T-helper 1 cell treated with Interleukin-12 subunit alpha and Interleukin-12 subunit beta and Interleukin-4 antibody, amounts not matched to agents 30 μg/mL and 1 μg/mL, for 36 hours (primary cell): ENCODE results near the gene LRRC37A2.
"Not testable (repeated sequence)": the region's sequence is repeated elsewhere in the genome, so short reads cannot be mapped to it uniquely, and the experiment has no call there.

Experiments used
- H3K27ac Mint-ChIP-seq: one replicate; pipeline ENCODE4 v1.8.0; 2021; ENCODE audit warnings: mild to moderate bottlenecking, mixed read lengths
- H3K27me3 Mint-ChIP-seq: one replicate; pipeline ENCODE4 v1.8.0; 2021; ENCODE audit warnings: low read depth, mixed read lengths
- H3K36me3 Mint-ChIP-seq: one replicate; pipeline ENCODE4 v1.8.0; 2021; ENCODE audit warnings: low read depth, mixed read lengths
- H3K4me1 Mint-ChIP-seq: one replicate; pipeline ENCODE4 v1.8.0; 2021; ENCODE audit warnings: low read depth, mixed read lengths
- H3K4me3 Mint-ChIP-seq: one replicate; pipeline ENCODE4 v1.8.0; 2021; ENCODE audit warnings: mild to moderate bottlenecking, moderate library complexity, mixed read lengths
- H3K9me3 Mint-ChIP-seq: one replicate; pipeline ENCODE4 v1.8.0; 2021; ENCODE audit warnings: mixed read lengths

Gene LRRC37A2

DNA sequence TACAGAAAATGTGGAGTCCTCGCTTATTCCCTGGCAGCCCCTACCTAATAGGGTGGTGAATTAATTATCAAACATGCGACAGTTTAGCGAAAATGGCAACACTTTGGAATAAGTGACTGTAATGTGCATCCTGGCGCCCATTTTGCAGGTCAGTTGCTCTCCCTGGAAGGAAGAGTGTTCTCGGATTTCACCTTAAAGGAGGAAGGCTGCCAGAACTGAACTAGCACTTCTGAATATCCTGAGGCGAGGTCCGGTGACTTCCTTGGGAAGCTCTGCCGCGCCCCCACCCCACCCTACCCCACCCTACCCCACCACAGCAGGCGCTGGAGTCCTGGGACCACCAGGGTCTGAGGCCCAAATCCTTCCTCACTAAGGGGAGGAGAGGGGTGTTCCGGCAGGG is at the start of gene LRRC37A2:
Gene LRRC37A2, plus strand, starts transcription at position 301 of the 400 bp plus-strand sequence. CDS start 245 bp downstream, outside the sequence.
- not testable (repeated sequence) for H3K9me3 Mint-ChIP-seq, H3K36me3 Mint-ChIP-seq, H3K27me3 Mint-ChIP-seq, H3K4me3 Mint-ChIP-seq, H3K27ac Mint-ChIP-seq, H3K4me1 Mint-ChIP-seq

DNA sequence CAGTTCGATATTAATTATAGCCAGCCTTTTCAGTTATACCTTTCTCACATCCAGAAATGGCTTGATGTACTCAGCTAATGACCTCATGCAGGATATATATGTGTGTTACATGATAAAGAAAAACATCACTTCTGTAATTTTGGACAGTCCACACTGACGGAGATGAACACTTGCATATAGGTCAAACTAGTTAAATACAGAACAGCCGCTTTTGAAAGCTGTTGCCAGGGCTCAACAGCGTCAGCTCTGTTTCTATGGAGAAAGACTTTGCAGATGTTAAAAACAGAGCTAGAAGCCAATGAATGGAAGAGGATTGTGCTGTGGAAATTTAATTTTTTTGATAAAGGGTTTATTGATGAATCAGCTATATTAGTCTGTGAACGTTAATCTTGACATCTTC is 44.6 kb upstream of the LRRC37A2 start:
- H3K4me1 Mint-ChIP-seq, H3K9me3 Mint-ChIP-seq, H3K36me3 Mint-ChIP-seq, H3K27me3 Mint-ChIP-seq, H3K4me3 Mint-ChIP-seq, H3K27ac Mint-ChIP-seq: not testable (repeated sequence)

DNA sequence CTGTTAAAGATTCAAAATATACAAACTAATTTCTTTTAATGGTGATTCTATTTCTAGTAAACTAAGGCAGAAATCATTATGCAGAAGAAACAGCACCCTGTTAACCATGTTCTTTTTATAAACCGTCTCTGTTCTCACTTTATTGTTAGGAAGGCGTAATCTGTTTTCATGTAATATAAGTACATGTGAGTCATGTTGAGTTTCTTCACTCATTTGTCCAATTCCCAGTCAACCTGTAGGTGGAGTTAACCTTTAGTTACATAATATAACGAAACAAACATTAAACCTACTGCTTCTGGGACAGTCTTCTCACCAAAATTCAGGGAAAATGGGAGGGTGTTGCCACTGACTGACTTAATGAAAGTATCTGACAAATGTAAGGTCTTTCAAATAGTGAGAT is 37.8 kb upstream of the LRRC37A2 start:
- H3K36me3 Mint-ChIP-seq, H3K27ac Mint-ChIP-seq, H3K9me3 Mint-ChIP-seq, H3K4me1 Mint-ChIP-seq, H3K27me3 Mint-ChIP-seq, H3K4me3 Mint-ChIP-seq: not testable (repeated sequence)

- not testable (repeated sequence) for H3K27me3 Mint-ChIP-seq, H3K9me3 Mint-ChIP-seq, H3K27ac Mint-ChIP-seq, H3K4me1 Mint-ChIP-seq, H3K4me3 Mint-ChIP-seq, H3K36me3 Mint-ChIP-seq
Measured at GRCh38 chr17:46475583-46475982, 36.7 kb upstream of the LRRC37A2 start.

DNA sequence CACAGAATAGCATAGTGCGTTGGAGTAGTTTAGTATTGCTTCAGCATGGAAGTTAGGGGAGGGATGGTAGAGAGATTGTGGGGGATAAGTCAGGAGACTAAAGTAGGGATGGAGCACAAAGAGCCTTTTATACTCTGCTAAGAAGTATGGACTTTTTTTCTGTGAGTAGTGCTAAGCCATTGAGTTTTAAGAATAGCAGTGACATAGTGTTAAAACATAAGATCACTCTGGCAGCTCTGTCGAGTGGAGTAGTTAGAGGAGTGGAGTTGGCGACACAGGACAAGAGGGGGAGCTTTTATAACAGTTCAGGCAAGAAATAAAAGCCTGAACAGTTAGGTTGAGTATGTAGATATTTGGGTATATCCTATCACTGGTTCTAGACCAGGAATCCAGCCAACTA is 33.4 kb upstream of the LRRC37A2 start:
- H3K27me3 Mint-ChIP-seq, H3K36me3 Mint-ChIP-seq: not testable (repeated sequence)

DNA sequence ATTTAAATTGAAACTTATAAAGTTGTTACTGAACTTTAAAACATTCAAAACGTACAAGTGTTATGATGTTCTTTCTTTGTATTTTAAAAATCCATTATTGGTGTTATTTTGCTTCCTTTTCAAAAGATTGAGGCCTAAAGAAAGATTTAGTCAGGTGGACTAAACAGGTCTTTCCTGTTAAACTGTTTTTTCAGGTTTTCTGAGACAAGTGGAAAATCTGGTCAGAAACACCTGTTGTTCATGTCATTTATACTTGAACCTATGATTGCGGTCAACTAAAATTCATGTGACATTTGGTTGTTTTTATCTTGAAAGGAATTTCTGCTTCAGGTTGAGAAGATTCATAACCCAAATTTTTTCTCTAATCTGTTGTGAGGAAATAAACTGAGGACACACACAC is 31.0 kb upstream of the LRRC37A2 start:
- not testable (repeated sequence) for H3K27ac Mint-ChIP-seq, H3K4me3 Mint-ChIP-seq, H3K36me3 Mint-ChIP-seq, H3K9me3 Mint-ChIP-seq, H3K4me1 Mint-ChIP-seq, H3K27me3 Mint-ChIP-seq

More for the DNA sequence above, 33.4 kb upstream of the LRRC37A2 start:
- H3K27ac Mint-ChIP-seq, H3K9me3 Mint-ChIP-seq, H3K4me1 Mint-ChIP-seq, H3K4me3 Mint-ChIP-seq: not testable (repeated sequence)

DNA sequence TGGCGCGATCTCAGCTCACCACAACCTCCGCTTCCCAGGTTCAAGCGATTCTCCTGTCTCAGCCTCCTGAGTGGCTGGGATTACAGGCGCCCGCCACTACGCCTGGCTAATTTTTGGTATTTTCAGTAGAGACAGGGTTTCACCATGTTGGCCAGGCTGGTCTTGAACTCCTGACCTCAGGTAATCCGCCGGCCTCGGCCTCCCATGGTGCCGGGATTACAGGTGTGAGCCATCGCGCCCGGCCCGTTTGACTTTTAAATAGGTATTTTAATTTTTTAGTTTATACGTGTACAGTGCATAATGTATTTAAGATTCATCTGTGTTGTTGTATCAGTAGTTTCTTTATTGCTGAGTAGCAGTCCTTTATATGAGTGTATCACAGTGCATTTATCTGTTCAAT is 20.2 kb upstream of the LRRC37A2 start:
- not testable (repeated sequence) for H3K4me3 Mint-ChIP-seq, H3K4me1 Mint-ChIP-seq, H3K9me3 Mint-ChIP-seq, H3K27ac Mint-ChIP-seq, H3K27me3 Mint-ChIP-seq, H3K36me3 Mint-ChIP-seq

DNA sequence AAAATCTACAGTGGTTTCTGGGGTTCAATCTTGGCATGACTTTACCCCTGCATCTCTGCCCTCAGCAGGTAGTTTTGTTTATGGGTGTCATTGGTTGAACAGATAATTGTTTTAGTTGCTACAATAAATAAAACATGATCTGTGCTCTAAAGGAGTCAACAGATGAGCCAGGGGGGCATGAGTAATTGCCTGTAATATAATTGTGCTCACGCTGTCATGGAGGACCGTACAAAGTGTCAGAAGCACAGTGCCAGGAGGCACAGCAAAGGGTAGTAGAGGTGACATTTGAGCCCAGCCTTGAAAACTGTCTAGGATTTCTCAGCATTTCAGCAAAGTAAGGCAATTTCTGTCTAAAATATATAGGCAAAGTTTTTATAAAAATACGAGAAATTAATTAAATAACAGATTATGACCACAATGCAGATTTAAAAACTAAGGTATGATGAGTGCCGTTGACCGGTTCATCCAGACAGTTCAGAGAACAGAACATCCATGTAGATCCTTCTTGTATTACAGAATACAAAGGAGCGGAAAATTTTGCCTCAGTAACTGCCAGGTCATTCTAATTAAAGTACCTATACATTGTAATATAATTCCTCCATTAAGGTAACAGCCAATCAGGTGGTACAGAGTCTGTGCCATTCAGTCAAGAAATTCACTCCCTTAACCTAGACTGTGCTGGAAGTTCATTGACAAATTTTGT is 12.7 kb upstream of the LRRC37A2 start:
- not testable (repeated sequence) for H3K27me3 Mint-ChIP-seq, H3K9me3 Mint-ChIP-seq, H3K27ac Mint-ChIP-seq, H3K36me3 Mint-ChIP-seq, H3K4me1 Mint-ChIP-seq, H3K4me3 Mint-ChIP-seq

DNA sequence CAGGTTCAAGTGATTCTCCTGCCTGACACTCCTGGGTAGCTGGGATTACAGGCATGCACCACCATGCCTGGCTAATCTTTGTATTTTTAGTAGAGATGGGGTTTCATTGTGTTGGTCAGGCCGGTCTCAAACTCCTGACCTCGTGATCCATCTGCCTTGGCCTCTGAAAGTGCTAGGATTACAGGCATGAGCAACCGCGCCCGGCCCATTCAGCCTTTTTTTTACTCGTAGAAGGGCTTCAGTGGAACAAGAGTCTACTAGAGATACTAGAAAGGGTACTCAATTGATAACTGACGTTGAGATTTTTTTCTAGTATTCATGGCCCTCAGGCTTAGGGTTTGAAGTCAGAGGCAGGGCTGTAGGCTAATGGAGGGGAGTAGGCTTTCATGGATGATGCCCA is 6.4 kb upstream of the LRRC37A2 start:
- not testable (repeated sequence) for H3K9me3 Mint-ChIP-seq, H3K27ac Mint-ChIP-seq, H3K4me3 Mint-ChIP-seq, H3K36me3 Mint-ChIP-seq, H3K4me1 Mint-ChIP-seq, H3K27me3 Mint-ChIP-seq

DNA sequence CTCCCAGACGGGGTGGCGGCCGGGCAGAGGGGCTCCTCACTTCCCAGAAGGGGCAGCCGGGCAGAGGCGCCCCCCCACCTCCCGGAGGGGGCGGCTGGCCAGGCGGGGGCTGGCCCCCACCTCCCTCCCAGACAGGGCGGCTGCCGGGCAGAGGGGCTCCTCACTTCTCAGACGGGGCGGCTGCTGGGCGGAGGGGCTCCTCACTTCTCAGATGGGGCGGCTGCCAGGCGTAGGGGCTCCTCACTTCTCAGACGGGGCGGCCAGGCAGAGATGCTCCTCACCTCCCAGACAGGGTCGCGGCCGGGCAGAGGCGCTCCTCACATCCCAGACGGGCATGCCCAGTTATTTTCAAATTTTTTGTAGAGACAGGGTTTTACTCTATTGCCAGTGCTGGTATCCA is 22.4 kb downstream of the LRRC37A2 start:
- H3K9me3 Mint-ChIP-seq, H3K4me1 Mint-ChIP-seq, H3K36me3 Mint-ChIP-seq, H3K27me3 Mint-ChIP-seq, H3K27ac Mint-ChIP-seq, H3K4me3 Mint-ChIP-seq: not testable (repeated sequence)

GRCh38 chr17:46548607-46549006 is 36.3 kb downstream of the LRRC37A2 start:
- H3K4me3 Mint-ChIP-seq, H3K36me3 Mint-ChIP-seq, H3K4me1 Mint-ChIP-seq, H3K27me3 Mint-ChIP-seq, H3K9me3 Mint-ChIP-seq, H3K27ac Mint-ChIP-seq: not testable (repeated sequence)

GRCh38 chr17:46559155-46559554 is 46.9 kb downstream of the LRRC37A2 start:
- H3K9me3 Mint-ChIP-seq, H3K4me1 Mint-ChIP-seq, H3K27ac Mint-ChIP-seq, H3K36me3 Mint-ChIP-seq, H3K4me3 Mint-ChIP-seq, H3K27me3 Mint-ChIP-seq: not testable (repeated sequence)

GRCh38 chr17:46560048-46560447 is 47.8 kb downstream of the LRRC37A2 start:
- not testable (repeated sequence) for H3K4me1 Mint-ChIP-seq, H3K27me3 Mint-ChIP-seq, H3K4me3 Mint-ChIP-seq, H3K27ac Mint-ChIP-seq, H3K36me3 Mint-ChIP-seq, H3K9me3 Mint-ChIP-seq

GRCh38 chr17:46566284-46566683 is 54.0 kb downstream of the LRRC37A2 start:
- H3K4me3 Mint-ChIP-seq, H3K36me3 Mint-ChIP-seq, H3K27me3 Mint-ChIP-seq, H3K27ac Mint-ChIP-seq, H3K4me1 Mint-ChIP-seq, H3K9me3 Mint-ChIP-seq: not testable (repeated sequence)

GRCh38 chr17:46566980-46567379 is 54.7 kb downstream of the LRRC37A2 start:
- not testable (repeated sequence) for H3K27me3 Mint-ChIP-seq, H3K9me3 Mint-ChIP-seq, H3K27ac Mint-ChIP-seq, H3K36me3 Mint-ChIP-seq, H3K4me1 Mint-ChIP-seq, H3K4me3 Mint-ChIP-seq

- not testable (repeated sequence) for H3K27me3 Mint-ChIP-seq, H3K9me3 Mint-ChIP-seq, H3K27ac Mint-ChIP-seq, H3K4me3 Mint-ChIP-seq, H3K4me1 Mint-ChIP-seq, H3K36me3 Mint-ChIP-seq
Measured at GRCh38 chr17:46571796-46572195, 59.5 kb downstream of the LRRC37A2 start.
